ENCODE measurements around the gene FOXQ1.

DNA sequence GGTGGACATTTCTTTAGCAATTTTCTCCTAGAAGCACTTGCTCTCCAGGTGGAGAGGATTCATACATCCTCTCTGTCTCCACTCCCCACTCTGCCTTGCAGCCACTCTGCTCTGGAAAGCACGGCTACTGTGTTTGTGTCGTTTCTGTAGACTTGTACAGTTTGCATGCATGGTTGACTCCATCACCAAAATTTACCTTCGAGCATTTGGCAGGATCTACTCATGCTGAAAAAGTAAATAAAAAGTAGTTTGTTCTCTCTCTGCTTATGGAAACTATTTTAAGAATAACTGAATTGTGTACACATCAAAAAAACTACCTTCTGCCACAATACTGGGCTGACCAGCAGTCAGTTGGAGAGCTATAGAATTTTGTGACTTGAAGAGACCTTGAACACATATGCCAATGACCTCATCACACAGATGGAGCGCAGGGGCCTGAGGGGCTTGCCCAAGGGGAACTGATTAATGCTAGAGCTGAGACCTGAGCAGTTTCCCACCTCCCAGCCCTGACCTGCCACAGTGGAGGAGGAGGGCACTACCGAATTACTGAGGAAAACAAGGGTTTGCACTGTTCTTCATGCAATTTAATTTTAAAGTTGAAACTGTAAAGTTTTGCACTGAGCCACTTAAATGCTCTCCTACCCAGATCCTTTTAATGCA lies 33.7 kb upstream of the FOXQ1 start:
- TF ChIP-seq MEF2B (IDR thresholded peaks at IDR 0.05; ENCODE audit: partially characterized antibody, poor library complexity, severe bottlenecking) (no peak), POLR2A (IDR thresholded peaks at IDR 0.05; ENCODE audit: low read depth, low read length) (no peak), CHD2 (IDR thresholded peaks at IDR 0.05; ENCODE audit: borderline replicate concordance, low read depth, low read length) (no peak), NFIC (IDR thresholded peaks at IDR 0.05; ENCODE audit: low read depth, low read length) (no peak), TAF1 (IDR thresholded peaks at IDR 0.05; ENCODE audit: borderline replicate concordance, low read depth, low read length) (no peak), ZNF274 (IDR thresholded peaks at IDR 0.05; ENCODE audit: insufficient read depth, insufficient read length) (no peak), CTCF (IDR thresholded peaks at IDR 0.05 in 2 of 3, conservative IDR thresholded peaks at IDR 0.05 in 1 of 3; ENCODE audit: control insufficient read depth in 2 of 3, extremely low read depth in 1 of 3, insufficient read depth in 1 of 3, low read depth in 3 of 3, low read length in 3 of 3) (no peak), EED (IDR thresholded peaks at IDR 0.05; ENCODE audit: low read depth) (no peak), SIN3A (IDR thresholded peaks at IDR 0.05; ENCODE audit: low read depth, low read length) (no peak), TCF12 (IDR thresholded peaks at IDR 0.05; ENCODE audit: low read depth, low read length) (no peak), MAX (IDR thresholded peaks at IDR 0.05; ENCODE audit: low read depth, low read length) (no peak), HDAC6 (IDR thresholded peaks at IDR 0.05; ENCODE audit: unreplicated experiment) (no peak)
- TF ChIP-seq, protein P1, sequence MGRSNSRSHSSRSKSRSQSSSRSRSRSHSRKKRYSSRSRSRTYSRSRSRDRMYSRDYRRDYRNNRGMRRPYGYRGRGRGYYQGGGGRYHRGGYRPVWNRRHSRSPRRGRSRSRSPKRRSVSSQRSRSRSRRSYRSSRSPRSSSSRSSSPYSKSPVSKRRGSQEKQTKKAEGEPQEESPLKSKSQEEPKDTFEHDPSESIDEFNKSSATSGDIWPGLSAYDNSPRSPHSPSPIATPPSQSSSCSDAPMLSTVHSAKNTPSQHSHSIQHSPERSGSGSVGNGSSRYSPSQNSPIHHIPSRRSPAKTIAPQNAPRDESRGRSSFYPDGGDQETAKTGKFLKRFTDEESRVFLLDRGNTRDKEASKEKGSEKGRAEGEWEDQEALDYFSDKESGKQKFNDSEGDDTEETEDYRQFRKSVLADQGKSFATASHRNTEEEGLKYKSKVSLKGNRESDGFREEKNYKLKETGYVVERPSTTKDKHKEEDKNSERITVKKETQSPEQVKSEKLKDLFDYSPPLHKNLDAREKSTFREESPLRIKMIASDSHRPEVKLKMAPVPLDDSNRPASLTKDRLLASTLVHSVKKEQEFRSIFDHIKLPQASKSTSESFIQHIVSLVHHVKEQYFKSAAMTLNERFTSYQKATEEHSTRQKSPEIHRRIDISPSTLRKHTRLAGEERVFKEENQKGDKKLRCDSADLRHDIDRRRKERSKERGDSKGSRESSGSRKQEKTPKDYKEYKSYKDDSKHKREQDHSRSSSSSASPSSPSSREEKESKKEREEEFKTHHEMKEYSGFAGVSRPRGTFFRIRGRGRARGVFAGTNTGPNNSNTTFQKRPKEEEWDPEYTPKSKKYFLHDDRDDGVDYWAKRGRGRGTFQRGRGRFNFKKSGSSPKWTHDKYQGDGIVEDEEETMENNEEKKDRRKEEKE (IDR thresholded peaks at IDR 0.05) = no peak
- TF ChIP-seq, protein P2, sequence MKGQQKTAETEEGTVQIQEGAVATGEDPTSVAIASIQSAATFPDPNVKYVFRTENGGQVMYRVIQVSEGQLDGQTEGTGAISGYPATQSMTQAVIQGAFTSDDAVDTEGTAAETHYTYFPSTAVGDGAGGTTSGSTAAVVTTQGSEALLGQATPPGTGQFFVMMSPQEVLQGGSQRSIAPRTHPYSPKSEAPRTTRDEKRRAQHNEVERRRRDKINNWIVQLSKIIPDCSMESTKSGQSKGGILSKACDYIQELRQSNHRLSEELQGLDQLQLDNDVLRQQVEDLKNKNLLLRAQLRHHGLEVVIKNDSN (IDR thresholded peaks at IDR 0.05; ENCODE audit: borderline replicate concordance, extremely low read length, insufficient read depth, low read depth, low read length) = no peak
